Natural killer cell (primary cell): ENCODE results near the gene HTR2A. TPM values are rescaled to one million over a fixed set of nuclear protein-coding genes. Genes with fewer than 3 reads are reported as not detected.

Experiments
- ATAC-seq, 3 donors: fragments of 150-1000 bp in 2 of 3; fragments of 200-7000 bp in 1 of 3; cut with Tn5 transposase; 1 replicate in 1 of 3; 2 replicates in 2 of 3; pipeline ENCODE4 v1.10.0; 2021; ENCODE audit warnings: mild to moderate bottlenecking in 2 of 3, moderate library complexity in 2 of 3
- DNase-seq, 2 donors: peaks; one replicate each; pipeline versions ENCODE4 v3.0.0 to v3.0.0-alpha.2; 2013 to 2021; ENCODE audit warnings: mixed read lengths in 1 of 2
- H3K27ac ChIP-seq: one replicate; pipeline ENCODE4 v1.5.1; 2013; ENCODE audit warnings: mild to moderate bottlenecking, low read length
- H3K27me3 ChIP-seq: one replicate; pipeline ENCODE4 v1.6.1; 2013; ENCODE audit warnings: low read length; ENCODE audit not compliant: control insufficient read depth, insufficient read depth
- H3K36me3 ChIP-seq: one replicate; pipeline ENCODE4 v1.6.1; 2013; ENCODE audit warnings: low read length; ENCODE audit not compliant: control insufficient read depth, insufficient read depth
- H3K4me1 ChIP-seq: one replicate; pipeline ENCODE4 v1.6.1; 2013; ENCODE audit warnings: low read length; ENCODE audit not compliant: control insufficient read depth, insufficient read depth
- H3K4me3 ChIP-seq: one replicate; pipeline ENCODE4 v1.5.1; 2013; ENCODE audit warnings: low read length
- H3K9me3 ChIP-seq: one replicate; pipeline ENCODE4 v1.6.1; 2013; ENCODE audit warnings: low read length; ENCODE audit not compliant: control insufficient read depth, insufficient read depth
- H3K27ac Mint-ChIP-seq, 2 donors: one replicate each; pipeline ENCODE4 v1.8.0; 2022; ENCODE audit warnings: mild to moderate bottlenecking in 2 of 2, mixed read lengths in 2 of 2, moderate library complexity in 1 of 2
- H3K27me3 Mint-ChIP-seq, 2 donors: one replicate each; pipeline ENCODE4 v1.8.0; 2022; ENCODE audit warnings: low read depth in 2 of 2, mixed read lengths in 2 of 2
- H3K36me3 Mint-ChIP-seq: one replicate; pipeline ENCODE4 v1.8.0; 2022; ENCODE audit warnings: mixed read lengths
- H3K4me1 Mint-ChIP-seq, 2 donors: one replicate each; pipeline ENCODE4 v1.8.0; 2022; ENCODE audit warnings: mixed read lengths in 2 of 2
- H3K4me3 Mint-ChIP-seq: one replicate; pipeline ENCODE4 v1.8.0; 2022; ENCODE audit warnings: mild to moderate bottlenecking, moderate library complexity, mixed read lengths
- H3K9me3 Mint-ChIP-seq, 2 donors: one replicate each; pipeline ENCODE4 v1.8.0; 2022; ENCODE audit warnings: mixed read lengths in 2 of 2
- CTCF ChIP-seq: fragments of 200-600 bp; IDR thresholded peaks from one replicate; pipeline ENCODE4 v1.8.0; 2022; ENCODE audit warnings: antibody characterized with exemption
- WGBS: methylation state at CpG from one replicate; pipeline ENCODE4 v1.1.7; 2013; ENCODE audit warnings: missing lambda C conversion rate; ENCODE audit not compliant: insufficient coverage; 5-methylcytosine and 5-hydroxymethylcytosine counted together
- intact Hi-C: fragments of 100-400 bp; cut with micrococcal nuclease; formaldehyde crosslinking; loops from one replicate; pipeline ENCODE4 v1.14.2; 2022
- total RNA-seq, 4 donors: library from RNA; stranded (reverse); fragments of 120-200 nt in 1 of 4; gene quantifications; one replicate each; pipeline versions ENCODE4 v1.2.3 to v1.2.4, GENCODE V29; 2013 to 2022

HTR2A gene
- total RNA-seq, 3 donors from 2014 or later (not counting 1 experiment from before 2014, with no cell fraction given), result not detected

- no peaks in the 10 kb centered on the region for H3K9me3 ChIP-seq
- H3K27ac ChIP-seq, result no peak overlapping the region
- no peak overlapping the region for H3K4me3 ChIP-seq
- intact Hi-C loops, result no loop called here
- Mint-ChIP-seq H3K4me1 (no peaks in the 10 kb centered on the region), H3K9me3 (no peaks in the 10 kb centered on the region), H3K27me3 (peaks cover 16 to 30% of the 10 kb centered on the region in 2 donors), H3K4me3 (no peak overlapping the region), H3K36me3 (no peaks in the 10 kb centered on the region), H3K27ac (no peak overlapping the region)
- peaks cover 3% of the 10 kb centered on the region for H3K27me3 ChIP-seq
- no peaks in the 10 kb centered on the region for H3K36me3 ChIP-seq
- no peaks in the 10 kb centered on the region for H3K4me1 ChIP-seq
- DNase-seq (no peak), ATAC-seq (no peak)
- no peak for TF ChIP-seq CTCF
- WGBS, result 100% methylated on average over 2 of the region's 4 CpGs
These were observed 11.8 kb downstream of the HTR2A start for GRCh38 chr13:46885018-46885417.

DNA sequence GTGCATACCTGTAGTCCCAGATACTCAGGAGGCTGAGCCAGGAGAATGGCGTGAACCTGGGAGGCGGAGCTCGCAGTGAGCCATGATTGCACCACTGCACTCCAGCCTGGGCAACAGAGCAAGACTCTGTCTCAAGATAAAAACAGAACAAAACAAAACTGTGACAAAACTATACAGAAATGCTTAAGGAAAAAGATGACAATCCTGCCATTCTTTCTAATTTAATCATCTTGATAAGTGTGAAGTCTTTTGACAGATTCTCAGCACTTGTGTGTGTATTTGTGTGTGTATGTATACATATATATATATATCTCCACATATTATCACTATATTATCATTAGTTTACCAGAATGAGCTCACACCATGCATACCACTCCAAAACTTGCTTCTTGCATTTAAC, 12.3 kb downstream of the HTR2A start:
- intact Hi-C loops, result no loop called here
- Histone ChIP-seq H3K27ac (no peak overlapping the region), H3K4me1 (no peaks in the 10 kb centered on the region), H3K27me3 (peaks cover 3% of the 10 kb centered on the region), H3K9me3 (no peaks in the 10 kb centered on the region), H3K4me3 (no peak overlapping the region), H3K36me3 (no peaks in the 10 kb centered on the region)
- ATAC-seq (no peak), DNase-seq (no peak)
- H3K27ac Mint-ChIP-seq, result no peak overlapping the region
- H3K36me3 Mint-ChIP-seq, result no peaks in the 10 kb centered on the region
- peaks cover 16 to 27% of the 10 kb centered on the region in 2 donors for H3K27me3 Mint-ChIP-seq
- H3K4me1 Mint-ChIP-seq, result no peaks in the 10 kb centered on the region
- H3K9me3 Mint-ChIP-seq, result no peaks in the 10 kb centered on the region
- no peak overlapping the region for H3K4me3 Mint-ChIP-seq
- 91% methylated on average over 3 of the region's 3 CpGs for WGBS
- no peak for TF ChIP-seq CTCF

DNA sequence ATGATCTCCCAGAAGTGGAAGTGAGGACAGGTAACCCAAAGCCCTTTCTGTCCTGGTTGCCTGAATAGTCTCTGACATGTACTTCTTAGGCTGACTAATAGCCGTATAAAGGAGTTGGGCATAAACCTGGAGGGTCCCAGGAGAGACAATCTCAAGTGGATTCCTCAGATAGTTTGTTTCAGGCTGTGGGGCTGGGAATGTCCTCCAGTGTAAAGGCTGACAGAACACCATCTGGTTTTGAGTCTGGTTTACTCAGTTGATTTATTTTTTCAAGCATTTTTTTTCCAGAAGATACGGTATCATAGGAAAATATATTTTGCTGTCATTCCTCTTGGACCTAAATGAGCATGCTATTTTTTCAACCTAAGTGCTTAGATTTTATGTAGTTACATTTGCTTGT, 15.2 kb downstream of the HTR2A start:
- ATAC-seq (no peak), DNase-seq (no peak)
- H3K36me3 ChIP-seq, result no peaks in the 10 kb centered on the region
- no peaks in the 10 kb centered on the region for H3K9me3 ChIP-seq
- no peaks in the 10 kb centered on the region for H3K36me3 Mint-ChIP-seq
- no peak overlapping the region for H3K27ac ChIP-seq
- no peak overlapping the region for H3K4me3 ChIP-seq
- H3K27me3 ChIP-seq, result peaks cover 2% of the 10 kb centered on the region
- TF ChIP-seq CTCF, result no peak
- intact Hi-C loops, result no loop called here
- H3K4me1 ChIP-seq, result no peaks in the 10 kb centered on the region
- no peak overlapping the region for H3K4me3 Mint-ChIP-seq
- H3K9me3 Mint-ChIP-seq, result no peaks in the 10 kb centered on the region
- no peak overlapping the region for H3K27ac Mint-ChIP-seq
- no peaks in the 10 kb centered on the region for H3K4me1 Mint-ChIP-seq
- peaks cover 21 to 31% of the 10 kb centered on the region in 2 donors for H3K27me3 Mint-ChIP-seq
- 58% methylated on average over 2 of the region's 2 CpGs for WGBS

- H3K9me3 ChIP-seq, result no peaks in the 10 kb centered on the region
- Mint-ChIP-seq H3K9me3 (no peaks in the 10 kb centered on the region), H3K27ac (no peak overlapping the region), H3K4me1 (no peaks in the 10 kb centered on the region), H3K27me3 (peaks cover 12 to 38% of the 10 kb centered on the region in 2 donors), H3K4me3 (no peak overlapping the region), H3K36me3 (no peaks in the 10 kb centered on the region)
- intact Hi-C loops, result no loop called here
- no peaks in the 10 kb centered on the region for H3K4me1 ChIP-seq
- TF ChIP-seq CTCF, result no peak
- no peak for ATAC-seq
- 76% methylated on average over 5 of the region's 5 CpGs for WGBS
- no peak overlapping the region for H3K4me3 ChIP-seq
- no peak overlapping the region for H3K27ac ChIP-seq
- no peak for DNase-seq
- H3K36me3 ChIP-seq, result no peaks in the 10 kb centered on the region
- no peaks in the 10 kb centered on the region for H3K27me3 ChIP-seq
These were observed 22.8 kb downstream of the HTR2A start for GRCh38 chr13:46874006-46874405.
